ENCODE measurements around the gene FAT1. TPM values are rescaled to one million over a fixed set of nuclear protein-coding genes. Genes with fewer than 3 reads are reported as not detected.

FAT1 gene
- total and polyA plus RNA-seq, 2 donors (not counting 3 experiments of a cell fraction or from before 2014, with no cell fraction given) = 9.2 to 9.8 TPM

DNA sequence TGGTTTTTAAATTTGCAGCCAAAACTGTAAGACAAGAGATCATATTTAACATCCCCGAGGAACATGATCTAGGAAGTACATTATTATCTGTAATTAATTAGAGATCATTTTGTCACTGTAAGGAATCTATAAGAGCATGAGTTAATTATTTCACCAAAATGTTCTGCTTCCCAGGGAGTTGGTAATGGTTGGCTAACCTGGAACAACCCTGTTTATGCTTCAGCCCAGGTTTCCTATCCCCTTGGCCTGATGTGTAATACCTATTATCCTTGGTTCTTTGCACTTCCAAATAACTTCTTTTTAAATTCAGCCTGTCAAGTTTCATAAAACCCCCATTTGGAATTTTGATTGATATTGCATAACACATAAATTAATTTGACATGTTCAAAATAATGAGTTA lies 161.9 kb downstream of the FAT1 start:
- DNase-seq (ENCODE audit: low read depth, low spot score) (no peak), FAIRE-seq (no peak)
- no peak overlapping the region for H2AFZ ChIP-seq (ENCODE audit: low read depth, low read length)
- H3K4me1 ChIP-seq (ENCODE audit: control insufficient read depth, extremely low read depth, insufficient read depth, low read length) = no peaks in the 10 kb centered on the region
- no TSS peak for BruUV-seq (replicated peaks)
- H3K9me3 ChIP-seq (replicated peaks; ENCODE audit: control insufficient read depth, insufficient read depth, low read length) = peaks cover 2% of the 10 kb centered on the region
- no peak overlapping the region for H3K4me3 ChIP-seq (replicated peaks in 1 of 3; ENCODE audit: insufficient read depth in 1 of 3, low read depth in 1 of 3, low read length in 3 of 3)
- dilution Hi-C loops (cut with MboI; ENCODE audit: extremely low pct_ligation_motif_present, low sequenced_read_pairs) = no loop called here
- H3K9me1 ChIP-seq (replicated peaks; ENCODE audit: control insufficient read depth, extremely low read depth, insufficient read depth, low read length) = no peaks in the 10 kb centered on the region
- no peaks in the 10 kb centered on the region for H3K36me3 ChIP-seq (ENCODE audit: control insufficient read depth in 2 of 2, extremely low read depth in 1 of 2, insufficient read depth in 2 of 2, low read length in 2 of 2)
- H3K9ac ChIP-seq (replicated peaks; ENCODE audit: extremely low read depth, insufficient read depth, low read length) = no peak overlapping the region
- ChIA-PET CTCF (no interaction called here), POLR2A (no interaction called here)
- no peaks in the 10 kb centered on the region for H4K20me1 ChIP-seq (replicated peaks; ENCODE audit: control insufficient read depth, extremely low read depth, insufficient read depth, low read length)
- intact Hi-C loops (cut with micrococcal nuclease) = no loop called here
- TF ChIP-seq, protein P1, sequence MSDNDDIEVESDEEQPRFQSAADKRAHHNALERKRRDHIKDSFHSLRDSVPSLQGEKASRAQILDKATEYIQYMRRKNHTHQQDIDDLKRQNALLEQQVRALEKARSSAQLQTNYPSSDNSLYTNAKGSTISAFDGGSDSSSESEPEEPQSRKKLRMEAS (IDR thresholded peaks at IDR 0.05; ENCODE audit: insufficient read depth, insufficient read length) = no peak
- TF ChIP-seq FOS (IDR thresholded peaks at IDR 0.05; ENCODE audit: borderline replicate concordance, insufficient read depth, low read length) (no peak), JUN (IDR thresholded peaks at IDR 0.05; ENCODE audit: borderline replicate concordance, insufficient read depth, insufficient read length, low read depth) (no peak), POLR2A (IDR thresholded peaks at IDR 0.05; ENCODE audit: low read depth, low read length) (no peak), EZH2 (IDR thresholded peaks at IDR 0.05; ENCODE audit: borderline replicate concordance, low read depth, low read length, severe bottlenecking) (no peak), MYC (IDR thresholded peaks at IDR 0.05; ENCODE audit: low read depth, low read length) (no peak), POLR2AphosphoS5 (IDR thresholded peaks at IDR 0.05; ENCODE audit: insufficient read depth, low read depth, low read length) (no peak), GATA2 (IDR thresholded peaks at IDR 0.05; ENCODE audit: insufficient read depth, insufficient read length, low read depth, low read length) (no peak)
- TF ChIP-seq, protein P2, sequence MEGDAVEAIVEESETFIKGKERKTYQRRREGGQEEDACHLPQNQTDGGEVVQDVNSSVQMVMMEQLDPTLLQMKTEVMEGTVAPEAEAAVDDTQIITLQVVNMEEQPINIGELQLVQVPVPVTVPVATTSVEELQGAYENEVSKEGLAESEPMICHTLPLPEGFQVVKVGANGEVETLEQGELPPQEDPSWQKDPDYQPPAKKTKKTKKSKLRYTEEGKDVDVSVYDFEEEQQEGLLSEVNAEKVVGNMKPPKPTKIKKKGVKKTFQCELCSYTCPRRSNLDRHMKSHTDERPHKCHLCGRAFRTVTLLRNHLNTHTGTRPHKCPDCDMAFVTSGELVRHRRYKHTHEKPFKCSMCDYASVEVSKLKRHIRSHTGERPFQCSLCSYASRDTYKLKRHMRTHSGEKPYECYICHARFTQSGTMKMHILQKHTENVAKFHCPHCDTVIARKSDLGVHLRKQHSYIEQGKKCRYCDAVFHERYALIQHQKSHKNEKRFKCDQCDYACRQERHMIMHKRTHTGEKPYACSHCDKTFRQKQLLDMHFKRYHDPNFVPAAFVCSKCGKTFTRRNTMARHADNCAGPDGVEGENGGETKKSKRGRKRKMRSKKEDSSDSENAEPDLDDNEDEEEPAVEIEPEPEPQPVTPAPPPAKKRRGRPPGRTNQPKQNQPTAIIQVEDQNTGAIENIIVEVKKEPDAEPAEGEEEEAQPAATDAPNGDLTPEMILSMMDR (IDR thresholded peaks at IDR 0.05; ENCODE audit: extremely low read depth in 1 of 2, insufficient read depth in 1 of 2, low read depth in 1 of 2, low read length in 2 of 2) = no peak
- no peaks in the 10 kb centered on the region for H3K27me3 ChIP-seq (ENCODE audit: control insufficient read depth in 2 of 2, insufficient read depth in 2 of 2, low read length in 2 of 2)
- no peak overlapping the region for H3K27ac ChIP-seq (ENCODE audit: insufficient read depth, low read depth, low read length)
- H3K79me2 ChIP-seq (ENCODE audit: control insufficient read depth, insufficient read depth, low read length) = no peaks in the 10 kb centered on the region
- H3K4me2 ChIP-seq (ENCODE audit: insufficient read depth, low read length) = no peak overlapping the region
